HepG2 (cell line): ENCODE results near the gene CLEC10A. TPM values are rescaled to one million over a fixed set of nuclear protein-coding genes. Genes with fewer than 3 reads are reported as not detected.

Source experiments
- CREBL2 ChIP-seq: sonication (generic); formaldehyde crosslinking; IDR thresholded peaks from 2 replicates; pipeline ENCODE4 v1.8.1; 2023; ENCODE audit warnings: missing genetic modification reagents, mild to moderate bottlenecking, borderline replicate concordance
- DDIT3 ChIP-seq: sonication (generic); formaldehyde crosslinking; IDR thresholded peaks from 2 replicates; pipeline ENCODE4 v1.4.0; 2020; ENCODE audit warnings: mild to moderate bottlenecking, missing genetic modification reagents
- MED13 ChIP-seq: sonication (generic); formaldehyde crosslinking; IDR thresholded peaks from 2 replicates; pipeline ENCODE4 v1.5.0; 2020; ENCODE audit warnings: missing genetic modification reagents
- NCOR1 ChIP-seq: fragments of 200-600 bp; sonication (generic); IDR thresholded peaks from 2 replicates; pipeline ENCODE4 v1.7.0; 2017; ENCODE audit warnings: antibody characterized with exemption, low read length, borderline replicate concordance
- POGK ChIP-seq: sonication (generic); formaldehyde crosslinking; conservative IDR thresholded peaks from 2 replicates; pipeline ENCODE4 v1.8.0; 2022; ENCODE audit warnings: mild to moderate bottlenecking, moderate library complexity, missing genetic modification reagents
- PPARG ChIP-seq: conservative IDR thresholded peaks from 2 replicates; pipeline ENCODE4 v1.6.1; 2016; ENCODE audit warnings: missing biosample characterization, missing genetic modification reagents
- PREB ChIP-seq: sonication (generic); formaldehyde crosslinking; IDR thresholded peaks from 2 replicates; pipeline ENCODE4 v1.4.0; 2020; ENCODE audit warnings: missing genetic modification reagents
- RBFOX2 ChIP-seq: fragments of 200-400 bp; formaldehyde crosslinking; IDR thresholded peaks from 2 replicates; pipeline ENCODE4 v1.6.1; 2017; ENCODE audit warnings: low read depth, mild to moderate bottlenecking, low read length
- SMYD3 ChIP-seq: sonication (generic); formaldehyde crosslinking; IDR thresholded peaks from 2 replicates; pipeline ENCODE4 v1.8.1; 2023; ENCODE audit warnings: mild to moderate bottlenecking, missing genetic modification reagents
- TGIF2 ChIP-seq: IDR thresholded peaks from 2 replicates; pipeline ENCODE4 v1.6.1; 2016; ENCODE audit warnings: control low read depth, missing compliant biosample characterization
- THRA ChIP-seq: sonication (generic); formaldehyde crosslinking; IDR thresholded peaks from 2 replicates; pipeline ENCODE4 v1.4.0; 2020; ENCODE audit warnings: missing genetic modification reagents, borderline replicate concordance
- ZFP82 ChIP-seq: sonication (generic); formaldehyde crosslinking; IDR thresholded peaks from 2 replicates; pipeline ENCODE4 v1.5.1; 2020; ENCODE audit warnings: mild to moderate bottlenecking, missing genetic modification reagents, borderline replicate concordance
- ZNF264 ChIP-seq: sonication (generic); formaldehyde crosslinking; IDR thresholded peaks from 2 replicates; pipeline ENCODE4 v1.4.0; 2020; ENCODE audit warnings: missing genetic modification reagents
- ZNF383 ChIP-seq: sonication (generic); formaldehyde crosslinking; IDR thresholded peaks from 2 replicates; pipeline ENCODE4 v1.4.0; 2020; ENCODE audit warnings: missing genetic modification reagents, mild to moderate bottlenecking, borderline replicate concordance
- ZNF709 ChIP-seq: sonication (generic); formaldehyde crosslinking; IDR thresholded peaks from 2 replicates; pipeline ENCODE4 v1.5.0; 2020; ENCODE audit warnings: mild to moderate bottlenecking, missing genetic modification reagents
- ZNF766 ChIP-seq: sonication (generic); formaldehyde crosslinking; IDR thresholded peaks from 2 replicates; pipeline ENCODE4 v1.5.0; 2020; ENCODE audit warnings: missing genetic modification reagents, borderline replicate concordance
- polyA plus RNA-seq, 8 experiments: library from polyadenylated mRNA; depleted of rRNA in 3 of 8; stranded (reverse) in 7 of 8; unstranded in 1 of 8; fragments of >200 nt; fragmentation: Illumina TruSeq in 4 of 8; extraction: Trizol in 4 of 8; gene quantifications; 2 replicates each; pipeline versions ENCODE4 v1.2.1 to v1.2.3, GENCODE V29; 2011 to 2016; ENCODE audit warnings: low read depth in 4 of 8, missing spikeins in 1 of 8, mixed read lengths in 1 of 8; ENCODE audit not compliant: insufficient read depth in 1 of 8
- total RNA-seq, 5 experiments: library from RNA; depleted of rRNA; stranded (reverse); fragments of >200 nt; fragmentation: Illumina TruSeq; extraction: Trizol; gene quantifications; 2 replicates each; pipeline ENCODE4 v1.2.3, GENCODE V29; 2016; ENCODE audit warnings: low read depth in 1 of 5
- TF ChIP-seq, protein P1 (sequence below): sonication (generic); formaldehyde crosslinking; IDR thresholded peaks from 2 replicates; pipeline ENCODE4 v1.4.0; 2020; ENCODE audit warnings: missing genetic modification reagents
- TF ChIP-seq, protein P2 (sequence below): sonication (generic); formaldehyde crosslinking; IDR thresholded peaks from 2 replicates; pipeline ENCODE4 v1.8.0; 2022; ENCODE audit warnings: mild to moderate bottlenecking, missing genetic modification reagents, borderline replicate concordance
- TF ChIP-seq, protein P3 (sequence below): sonication (generic); formaldehyde crosslinking; IDR thresholded peaks from 2 replicates; pipeline ENCODE4 v1.8.1; 2023; ENCODE audit warnings: mild to moderate bottlenecking, missing genetic modification reagents, borderline replicate concordance

CLEC10A gene
- total and polyA plus RNA-seq, 2 of the 13 experiments (the other 11 are each of a cell fraction or from before 2014, with no cell fraction given), result 0.33 TPM; not detected in 1

DNA sequence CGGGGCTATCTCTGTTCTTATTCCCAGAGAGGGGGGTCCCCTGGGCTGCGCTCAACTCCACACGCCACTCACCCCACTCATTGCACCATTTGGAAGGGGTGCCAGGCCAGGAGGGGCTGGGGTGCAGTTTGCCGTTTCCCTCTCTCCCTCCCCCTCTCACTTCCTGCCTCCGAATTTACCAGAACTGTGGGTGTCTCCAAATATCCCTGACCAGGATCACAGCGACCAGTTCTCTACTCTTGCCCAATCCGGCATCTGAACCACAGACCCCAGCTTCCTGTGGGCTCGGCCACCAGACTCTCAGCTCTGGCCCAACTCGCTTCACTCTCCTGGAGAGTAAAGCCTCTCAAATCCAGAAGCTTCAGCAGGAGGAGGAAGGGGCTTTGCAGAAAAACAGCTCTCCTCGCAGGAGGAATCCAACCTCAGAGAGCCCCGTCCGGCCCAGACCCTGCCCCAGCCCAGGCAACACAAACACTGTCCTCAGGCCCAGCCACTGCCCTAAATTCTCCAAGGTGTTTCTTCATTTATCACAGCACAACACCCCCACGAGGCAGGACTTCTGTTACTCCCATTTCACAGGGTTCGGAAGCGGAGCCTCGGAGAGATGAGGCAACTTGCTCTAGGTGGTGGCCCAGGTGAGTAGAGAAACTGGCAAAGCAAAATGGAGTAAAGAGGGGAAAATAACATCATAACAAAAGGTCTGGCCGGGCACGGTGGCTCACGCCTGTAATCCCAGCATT is 35.0 kb upstream of the CLEC10A start (continued):
- TF ChIP-seq PREB, result no peak
- peak; percentile 38; the same call in 1 of the 2 replicates for TF ChIP-seq ZFP82
- TF ChIP-seq NCOR1, result peak; percentile 88
- no peak for TF ChIP-seq ZNF709
- 0 out of 2 replicates have a peak, but pooled peaks have one; percentile 11 for TF ChIP-seq DDIT3 (CRISPR knock-in tag)
- TF ChIP-seq, protein P1, sequence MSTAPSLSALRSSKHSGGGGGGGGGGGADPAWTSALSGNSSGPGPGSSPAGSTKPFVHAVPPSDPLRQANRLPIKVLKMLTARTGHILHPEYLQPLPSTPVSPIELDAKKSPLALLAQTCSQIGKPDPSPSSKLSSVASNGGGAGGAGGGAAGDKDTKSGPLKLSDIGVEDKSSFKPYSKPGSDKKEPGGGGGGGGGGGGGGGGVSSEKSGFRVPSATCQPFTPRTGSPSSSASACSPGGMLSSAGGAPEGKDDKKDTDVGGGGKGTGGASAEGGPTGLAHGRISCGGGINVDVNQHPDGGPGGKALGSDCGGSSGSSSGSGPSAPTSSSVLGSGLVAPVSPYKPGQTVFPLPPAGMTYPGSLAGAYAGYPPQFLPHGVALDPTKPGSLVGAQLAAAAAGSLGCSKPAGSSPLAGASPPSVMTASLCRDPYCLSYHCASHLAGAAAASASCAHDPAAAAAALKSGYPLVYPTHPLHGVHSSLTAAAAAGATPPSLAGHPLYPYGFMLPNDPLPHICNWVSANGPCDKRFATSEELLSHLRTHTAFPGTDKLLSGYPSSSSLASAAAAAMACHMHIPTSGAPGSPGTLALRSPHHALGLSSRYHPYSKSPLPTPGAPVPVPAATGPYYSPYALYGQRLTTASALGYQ (CRISPR knock-in tag), result peak; percentile 80
- no peak for TF ChIP-seq POGK (CRISPR knock-in tag)
- TF ChIP-seq, protein P2, sequence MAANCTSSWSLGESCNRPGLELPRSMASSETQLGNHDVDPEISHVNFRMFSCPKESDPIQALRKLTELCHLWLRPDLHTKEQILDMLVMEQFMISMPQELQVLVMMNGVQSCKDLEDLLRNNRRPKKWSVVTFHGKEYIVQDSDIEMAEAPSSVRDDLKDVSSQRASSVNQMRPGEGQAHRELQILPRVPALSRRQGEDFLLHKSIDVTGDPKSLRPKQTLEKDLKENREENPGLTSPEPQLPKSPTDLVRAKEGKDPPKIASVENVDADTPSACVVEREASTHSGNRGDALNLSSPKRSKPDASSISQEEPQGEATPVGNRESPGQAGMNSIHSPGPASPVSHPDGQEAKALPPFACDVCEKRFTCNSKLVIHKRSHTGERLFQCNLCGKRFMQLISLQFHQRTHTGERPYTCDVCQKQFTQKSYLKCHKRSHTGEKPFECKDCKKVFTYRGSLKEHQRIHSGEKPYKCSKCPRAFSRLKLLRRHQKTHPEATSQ (CRISPR knock-in tag), result no peak
- peak; percentile 18; the same call in 1 of the 2 replicates for TF ChIP-seq TGIF2 (CRISPR knock-in tag)
- 0 out of 2 replicates have a peak, but pooled peaks have one; percentile 29 for TF ChIP-seq ZNF766 (CRISPR knock-in tag)
- peak; percentile 62; the same call in 1 of the 2 replicates for TF ChIP-seq RBFOX2
- TF ChIP-seq, protein P3, sequence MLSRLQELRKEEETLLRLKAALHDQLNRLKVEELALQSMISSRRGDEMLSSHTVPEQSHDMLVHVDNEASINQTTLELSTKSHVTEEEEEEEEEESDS (CRISPR knock-in tag), result peak; percentile 50; the same call in 1 of the 2 replicates
- TF ChIP-seq ZNF264 (CRISPR knock-in tag), result peak; percentile 16
- peak; percentile 57; the same call in 1 of the 2 replicates for TF ChIP-seq SMYD3 (CRISPR knock-in tag)
- TF ChIP-seq THRA, result peak; percentile 10; the same call in 1 of the 2 replicates
- TF ChIP-seq ZNF383 (CRISPR knock-in tag), result no peak
- TF ChIP-seq CREBL2 (CRISPR knock-in tag), result no peak; the same call in 1 of the 2 replicates
- TF ChIP-seq MED13 (CRISPR knock-in tag), result peak; percentile 85; the same call in 1 of the 2 replicates
- TF ChIP-seq PPARG (CRISPR knock-in tag), result no peak; the same call in 1 of the 2 replicates
